Measurements from ENCODE around the gene SCTR. TPM values are rescaled to one million over a fixed set of nuclear protein-coding genes. Genes with fewer than 3 reads are reported as not detected.

Gene SCTR
- total and polyA plus RNA-seq, 2 of the 13 experiments (the other 11 are each of a cell fraction or from before 2014, with no cell fraction given) = not detected

GRCh38 chr2:119438128-119438656 lies 86.1 kb downstream of the SCTR start (continued):
- no peak for TF ChIP-seq ZNF407 (CRISPR knock-in tag; IDR thresholded peaks at IDR 0.05; ENCODE audit: not compliant biosample characterization)
- TF ChIP-seq ZNF691 (CRISPR knock-in tag; IDR thresholded peaks at IDR 0.05; ENCODE audit: borderline replicate concordance, low read depth) = peak; percentile 47; the same call in 1 of the 2 replicates
- peak; percentile 53; the same call in 1 of the 2 replicates for TF ChIP-seq CEBPG (CRISPR knock-in tag; IDR thresholded peaks at IDR 0.05)
- no peak for TF ChIP-seq CENPBD1 (CRISPR knock-in tag; IDR thresholded peaks at IDR 0.05; ENCODE audit: borderline replicate concordance, low read depth)
- no peak for TF ChIP-seq CBX2 (IDR thresholded peaks at IDR 0.05; ENCODE audit: low read depth, low read length)
- TF ChIP-seq CBX2 (CRISPR knock-in tag; IDR thresholded peaks at IDR 0.05; ENCODE audit: low read depth) = no peak
- no peak; the same call in 1 of the 2 replicates for TF ChIP-seq ESRRA (CRISPR knock-in tag; IDR thresholded peaks at IDR 0.05; ENCODE audit: low read depth)
- no peak for TF ChIP-seq ZUFSP (CRISPR knock-in tag; IDR thresholded peaks at IDR 0.05; ENCODE audit: borderline replicate concordance)
- no peak for TF ChIP-seq HHEX (CRISPR knock-in tag; IDR thresholded peaks at IDR 0.05)
- TF ChIP-seq SP4 (CRISPR knock-in tag; IDR thresholded peaks at IDR 0.05) = 0 out of 2 replicates have a peak, but pooled peaks have one; percentile 21
- TF ChIP-seq TFDP1 (CRISPR knock-in tag; IDR thresholded peaks at IDR 0.05; ENCODE audit: borderline replicate concordance) = peak; percentile 27; the same call in 1 of the 2 replicates
- peak; percentile 25 for TF ChIP-seq TEAD3 (CRISPR knock-in tag; optimal IDR thresholded peaks at IDR 0.05; ENCODE audit: borderline replicate concordance)
- TF ChIP-seq SMC3 (IDR thresholded peaks at IDR 0.05; ENCODE audit: low read length) = no peak
- TF ChIP-seq HOXA3 (CRISPR knock-in tag; IDR thresholded peaks at IDR 0.05) = peak; percentile 85; the same call in 1 of the 2 replicates
- no peak for TF ChIP-seq SOX6 (IDR thresholded peaks at IDR 0.05)
- peak; percentile 67 for TF ChIP-seq SOX6 (CRISPR knock-in tag; IDR thresholded peaks at IDR 0.05)
- peak; percentile 89 for TF ChIP-seq HNRNPUL1 (IDR thresholded peaks at IDR 0.05; ENCODE audit: low read depth, low read length)
- TF ChIP-seq ZNF775 (CRISPR knock-in tag; IDR thresholded peaks at IDR 0.05; ENCODE audit: borderline replicate concordance) = no peak
